ENCODE measurements around the gene NUTM2G. TPM values are rescaled to one million over a fixed set of nuclear protein-coding genes. Genes with fewer than 3 reads are reported as not detected.

Gene NUTM2G
- not detected in 2 replicates for total RNA-seq

GRCh38 chr9:96928543-96928942, at the start of gene NUTM2G:
Gene NUTM2G, plus strand, starts transcription at chr9:96928843. Its CDS starts 182 bp downstream, at chr9:96929025.

Other genes starting within 250 kb of the NUTM2G start
- gene ZNF510, start 150.8 kb upstream of the NUTM2G start, total RNA-seq, result 12.0 and 12.1 TPM in 2 replicates
- 6.2 and 7.3 TPM in 2 replicates for gene ZNF782, start 74.3 kb upstream of the NUTM2G start, total RNA-seq
- gene CTSV, start 110.3 kb downstream of the NUTM2G start, total RNA-seq, result 1.2 and 1.5 TPM in 2 replicates

Measured in thoracic aorta endothelial cell (primary cell).